OCI-LY3 (cell line): ENCODE measurements around the gene CELF1.

Experiments used
- CTCF ChIP-seq: fragments of 200-600, 300-600 bp; sonication (generic); IDR thresholded peaks from 2 replicates; pipeline ENCODE4 v1.5.1; 2014; ENCODE audit warnings: antibody characterized with exemption, low read length, low read depth
- EZH2phosphoT487 ChIP-seq: fragments of 200-600 bp; shearing (Covaris generic); IDR thresholded peaks from 2 replicates; pipeline ENCODE4 v1.6.1; 2018; ENCODE audit warnings: antibody characterized with exemption, mixed run types, low read depth

- TF ChIP-seq CTCF: no peak
- TF ChIP-seq EZH2phosphoT487: no peak
Measured at GRCh38 chr11:47539681-47540039, 13.3 kb downstream of the CELF1 start.
